Suppressor macrophage treated with lipopolysaccharide for 1 hour (primary cell): Measurements from ENCODE around the gene NRAP.

ENCODE experiments used
- DNase-seq, 3 donors: peaks; one replicate each; pipeline ENCODE4 v3.0.0-alpha.2; 2020 to 2022

NRAP gene

GRCh38 chr10:113605268-113605978 lies 58.4 kb downstream of the NRAP start:
- no peak for DNase-seq

GRCh38 chr10:113604572-113604971 lies 59.3 kb downstream of the NRAP start:
- no peak for DNase-seq

DNA sequence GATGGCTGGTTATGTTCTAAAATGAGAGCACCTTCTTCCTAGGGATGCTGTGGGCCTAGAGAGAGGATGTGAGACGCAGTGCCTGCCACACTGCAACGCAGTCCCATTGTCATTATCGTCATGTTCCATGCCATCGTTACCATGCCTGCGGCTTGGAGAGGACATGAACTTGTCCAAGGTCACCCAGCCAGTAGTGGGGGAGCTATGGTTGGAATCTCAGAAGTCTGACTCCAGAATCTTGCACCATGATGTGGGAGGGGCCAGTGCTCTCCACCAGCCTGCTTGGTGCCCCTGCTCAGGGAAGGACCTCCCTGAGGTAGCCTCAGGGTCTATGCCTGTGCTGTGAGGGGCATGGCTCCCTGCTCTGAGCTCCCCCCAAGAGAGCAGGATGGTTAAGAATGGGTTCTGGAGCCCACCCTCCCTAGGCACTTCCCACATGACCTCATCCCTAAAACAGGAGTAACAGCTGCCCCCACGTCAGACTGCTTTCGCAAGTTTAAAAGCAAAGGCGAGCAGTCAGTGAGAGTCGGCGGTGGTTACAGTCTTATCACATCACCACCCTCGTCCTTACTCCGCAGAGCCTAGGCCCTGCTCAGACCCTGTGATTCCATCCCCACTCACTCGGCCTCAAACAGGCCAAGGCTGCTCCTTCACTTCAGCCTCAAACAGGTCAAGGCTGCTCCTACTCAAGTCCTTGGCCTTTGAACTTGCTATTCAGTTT lies 60.6 kb downstream of the NRAP start:
- DNase-seq, result no peak

GRCh38 chr10:113600569-113600968 lies 63.3 kb downstream of the NRAP start:
- no peak for DNase-seq

DNA sequence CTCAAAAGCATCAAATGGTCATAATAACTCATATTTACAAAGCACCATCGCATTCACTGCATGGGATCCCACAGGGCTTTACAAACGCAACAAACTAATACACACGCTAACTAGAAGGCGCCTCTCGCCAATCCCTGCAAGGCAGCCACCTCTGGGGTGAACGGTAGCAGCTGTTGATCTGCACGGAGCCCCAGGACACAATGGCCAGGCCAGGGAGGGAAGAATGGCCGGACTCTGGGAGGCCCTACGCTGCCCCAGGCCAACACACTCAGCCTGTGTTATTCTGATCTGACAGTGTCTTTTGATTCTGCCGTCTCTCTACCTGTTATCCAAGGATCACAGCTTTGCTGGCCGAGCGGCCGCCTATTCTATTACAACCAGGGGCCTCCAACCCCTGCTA lies 69.2 kb downstream of the NRAP start:
- DNase-seq, result no peak

- DNase-seq, result no peak
These were observed 71.5 kb downstream of the NRAP start for GRCh38 chr10:113592380-113592779.

DNA sequence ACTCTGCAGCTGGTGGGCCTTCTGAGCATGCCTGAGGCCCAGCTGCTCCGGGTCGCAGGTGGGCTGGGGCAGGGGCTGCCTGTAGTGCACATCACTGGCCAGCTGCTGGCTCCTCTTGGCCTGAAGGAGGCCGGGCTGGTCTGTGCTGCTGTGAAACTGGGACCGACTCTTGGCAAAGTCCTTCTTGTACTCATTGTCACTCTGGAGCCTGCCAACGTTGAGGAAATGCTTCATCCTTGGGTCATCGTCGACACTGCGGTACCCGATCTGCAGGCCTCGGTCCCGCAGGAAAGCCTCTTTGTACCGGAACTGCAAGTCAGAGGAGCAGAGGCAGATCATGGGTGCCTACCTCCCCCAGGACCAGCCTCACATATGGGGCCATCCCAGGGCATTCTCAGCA lies 73.3 kb downstream of the NRAP start:
- DNase-seq, result no peak

GRCh38 chr10:113589201-113589770 lies 74.6 kb downstream of the NRAP start:
- DNase-seq, result no peak

- DNase-seq, result peak; percentile 15 to 26 (median 21)
These were observed 77.9 kb downstream of the NRAP start for GRCh38 chr10:113585949-113586348.

DNA sequence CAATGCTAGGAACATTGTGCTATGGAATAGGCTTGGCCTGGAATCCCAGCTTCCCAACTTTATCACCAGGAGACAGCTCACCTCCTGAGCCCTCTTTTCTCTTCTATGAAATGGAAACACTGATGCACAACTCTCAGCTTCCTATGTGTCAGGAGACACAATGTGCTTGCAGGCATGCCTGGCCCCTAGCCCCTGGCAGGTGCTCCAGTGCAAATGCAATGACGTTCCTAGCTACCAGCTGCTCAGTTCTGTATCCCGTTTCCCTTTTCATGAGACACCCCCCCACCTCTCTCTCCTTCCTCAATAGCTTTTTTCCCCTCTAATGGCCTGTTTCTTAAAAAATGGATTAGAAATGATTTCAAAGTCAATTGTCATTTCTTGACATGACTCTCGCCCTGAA lies 80.3 kb downstream of the NRAP start:
- DNase-seq, result no peak

GRCh38 chr10:113581092-113581491 lies 82.7 kb downstream of the NRAP start:
- no peak for DNase-seq

- DNase-seq, result no peak
These were observed 85.1 kb downstream of the NRAP start for GRCh38 chr10:113578773-113579172.

GRCh38 chr10:113576852-113577251 lies 87.0 kb downstream of the NRAP start:
- peak in 2 of 3 donors; percentile 41 to 63 for DNase-seq

DNA sequence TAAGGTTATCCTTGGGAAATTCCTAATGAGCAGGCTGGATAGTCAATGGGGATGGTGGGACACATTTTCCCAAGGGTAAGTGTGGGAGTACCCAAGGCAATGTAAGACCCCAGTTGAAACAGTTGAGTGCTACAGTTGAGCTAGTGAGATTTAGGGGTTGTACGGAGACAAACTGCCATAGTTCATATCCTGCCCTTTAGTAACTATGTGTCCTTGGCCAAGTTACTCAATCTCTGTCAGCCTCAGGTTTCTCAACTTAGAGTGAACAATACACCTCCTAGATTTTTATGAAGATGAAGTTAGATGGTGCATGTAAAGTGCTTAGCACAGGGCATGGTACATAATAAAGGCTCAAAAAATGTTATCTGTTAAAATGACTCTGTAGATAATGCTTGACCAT lies 90.5 kb downstream of the NRAP start:
- no peak for DNase-seq

GRCh38 chr10:113572520-113573290 lies 91.1 kb downstream of the NRAP start:
- no peak for DNase-seq

- DNase-seq, result no peak
These were observed 94.3 kb downstream of the NRAP start for GRCh38 chr10:113569576-113569975.

DNA sequence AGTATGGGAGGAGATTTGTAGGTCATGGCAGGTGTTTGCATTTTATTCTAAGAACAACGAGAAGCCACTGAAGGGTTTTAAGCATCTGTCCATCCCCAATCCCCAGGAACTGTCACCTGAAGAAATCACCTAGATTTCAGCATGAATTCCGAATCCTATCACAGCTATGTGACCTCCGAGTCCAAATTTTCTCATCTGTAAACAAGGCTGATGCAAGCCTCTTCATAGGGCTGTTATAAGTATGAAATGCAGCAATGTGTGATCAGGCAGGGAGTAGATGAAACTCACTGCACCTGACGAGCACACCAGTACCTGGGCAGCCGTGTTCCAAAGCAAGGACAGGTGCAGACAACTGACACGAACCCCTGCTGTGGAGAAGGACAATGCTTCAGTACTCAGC lies 97.0 kb downstream of the NRAP start:
- DNase-seq, result no peak

DNA sequence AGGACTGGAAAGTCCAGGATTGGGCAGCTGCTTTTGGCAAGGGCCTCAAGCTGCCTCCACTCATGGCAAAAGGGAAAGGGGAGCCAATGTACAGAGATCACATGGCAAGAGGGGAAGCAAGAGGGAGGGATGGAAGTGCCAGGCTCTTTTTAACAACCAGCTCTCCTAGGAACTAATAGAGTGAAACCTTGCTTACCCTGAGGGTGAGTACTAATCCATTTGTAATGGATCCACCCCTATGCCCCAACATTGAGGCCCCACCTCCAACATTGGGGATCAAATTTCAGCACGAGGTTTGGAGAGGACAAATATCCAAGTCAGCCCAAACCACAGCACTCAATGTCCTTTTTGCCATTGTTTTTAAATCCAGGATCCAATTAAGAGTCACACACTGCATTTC lies 98.5 kb downstream of the NRAP start:
- DNase-seq, result no peak

- peak; percentile 77 to 89 (median 86) for DNase-seq
These were observed 100.3 kb downstream of the NRAP start for GRCh38 chr10:113563306-113564088.

DNA sequence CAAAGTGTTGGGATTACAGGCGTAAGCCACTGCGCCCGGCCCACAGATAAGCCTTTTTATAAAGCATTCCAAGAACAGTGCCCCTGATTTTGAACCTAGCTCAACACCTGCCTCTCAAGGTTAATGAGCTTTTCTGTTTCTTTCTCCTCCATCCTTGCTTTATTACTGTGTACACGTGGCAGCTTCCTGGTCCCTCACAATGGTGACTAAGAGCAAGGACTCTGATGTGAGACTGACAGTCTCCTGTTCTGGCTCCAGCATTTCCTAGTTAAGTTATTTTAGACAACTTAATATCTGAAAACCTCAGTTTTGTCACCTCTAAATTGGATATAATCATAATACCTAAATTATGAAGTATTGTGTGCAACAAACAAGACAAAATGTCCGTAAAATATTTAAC lies 101.1 kb downstream of the NRAP start:
- no peak for DNase-seq

DNA sequence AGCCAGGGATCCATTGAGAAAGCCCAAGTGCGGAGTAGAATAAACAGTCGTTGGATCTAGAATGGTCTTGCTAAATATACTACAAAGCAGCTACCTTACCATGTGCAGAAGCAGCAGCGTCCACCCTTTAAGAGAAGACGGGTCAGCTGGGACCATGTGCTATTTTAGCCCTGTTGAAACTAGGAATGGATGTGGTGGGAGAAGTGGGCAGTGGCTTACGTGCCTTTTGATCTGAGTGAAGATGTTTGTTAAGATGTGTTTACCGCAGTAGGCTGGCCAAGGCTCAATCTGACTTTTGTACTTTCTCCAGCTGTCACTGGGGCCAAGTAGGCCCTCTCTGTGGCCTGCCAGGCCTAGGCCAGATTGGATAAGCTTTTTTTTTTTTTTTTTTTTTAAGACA lies 101.8 kb downstream of the NRAP start:
- DNase-seq, result no peak

- no peak for DNase-seq
These were observed 102.6 kb downstream of the NRAP start for GRCh38 chr10:113561214-113561613.

DNA sequence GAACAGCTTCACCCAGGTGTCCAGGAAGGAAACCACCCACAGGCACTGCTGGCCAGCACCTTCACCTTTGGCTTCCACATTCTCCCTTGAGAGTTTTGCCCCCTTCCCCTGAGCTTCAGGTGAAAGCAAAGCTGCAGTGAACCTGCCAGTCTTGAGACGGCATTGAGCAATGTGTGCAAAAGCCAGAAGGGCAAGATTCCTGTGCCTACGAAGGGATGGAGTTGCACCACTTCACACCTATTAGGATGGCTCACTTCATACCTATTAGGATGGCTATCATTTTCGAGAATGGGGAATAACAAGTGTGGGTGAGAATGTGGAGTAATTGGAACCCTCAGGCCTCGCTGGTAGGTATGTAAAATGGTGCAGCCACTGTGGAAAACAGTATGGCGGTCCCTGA lies 103.8 kb downstream of the NRAP start:
- no peak for DNase-seq
